Epithelial cell of prostate (primary cell): ENCODE measurements around the gene OR4F15.
"Not testable (repeated sequence)": the region's sequence is repeated elsewhere in the genome, so short reads cannot be mapped to it uniquely, and the experiment has no call there.

ENCODE experiments used
- DNase-seq: peaks from one replicate; pipeline ENCODE4 v3.0.0-alpha.2; 2011; ENCODE audit warnings: low read depth, low spot score
- H3K27ac ChIP-seq: fragments of 450-650 bp; 2 replicates; pipeline ENCODE4 v1.5.1; 2017; ENCODE audit warnings: mild to moderate bottlenecking

Gene OR4F15

GRCh38 chr15:101811902-101812301 is at the start of gene OR4F15:
TSS of gene OR4F15 (plus strand) at chr15:101812202. CDS start at chr15:101818187, 5,985 bp downstream.
- DNase-seq, result no peak
- H3K27ac ChIP-seq, result no peak within 1 kb of the TSS

- not testable (repeated sequence) for H3K27ac ChIP-seq, DNase-seq
Observed at GRCh38 chr15:101764669-101765339, 47.2 kb upstream of the OR4F15 start.

- H3K27ac ChIP-seq, DNase-seq: not testable (repeated sequence)
Observed at GRCh38 chr15:101765340-101765671, 46.7 kb upstream of the OR4F15 start.

GRCh38 chr15:101765772-101766456 is 46.1 kb upstream of the OR4F15 start:
- no peak for DNase-seq
- H3K27ac ChIP-seq, result no peak overlapping the region

- not testable (repeated sequence) for H3K27ac ChIP-seq, DNase-seq
Observed at GRCh38 chr15:101767083-101767640, 44.8 kb upstream of the OR4F15 start.

- no peak for DNase-seq
- H3K27ac ChIP-seq, result no peak overlapping the region
Observed at GRCh38 chr15:101772921-101773320, 39.1 kb upstream of the OR4F15 start.

GRCh38 chr15:101773496-101774100 is 38.4 kb upstream of the OR4F15 start:
- H3K27ac ChIP-seq, result no peak overlapping the region
- no peak for DNase-seq

GRCh38 chr15:101775136-101775535 is 36.9 kb upstream of the OR4F15 start:
- no peak overlapping the region for H3K27ac ChIP-seq
- no peak for DNase-seq

GRCh38 chr15:101778576-101778975 is 33.4 kb upstream of the OR4F15 start:
- not testable (repeated sequence) for H3K27ac ChIP-seq, DNase-seq

GRCh38 chr15:101780225-101780624 is 31.8 kb upstream of the OR4F15 start:
- DNase-seq, H3K27ac ChIP-seq: not testable (repeated sequence)

- no peak overlapping the region for H3K27ac ChIP-seq
- no peak for DNase-seq
Observed at GRCh38 chr15:101781928-101782327, 30.1 kb upstream of the OR4F15 start.

GRCh38 chr15:101784644-101785043 is 27.4 kb upstream of the OR4F15 start:
- DNase-seq, result no peak

GRCh38 chr15:101786422-101786821 is 25.6 kb upstream of the OR4F15 start:
- not testable (repeated sequence) for DNase-seq

More at GRCh38 chr15:101784644-101785043, 27.4 kb upstream of the OR4F15 start:
- H3K27ac ChIP-seq, result no peak overlapping the region

GRCh38 chr15:101788001-101788400 is 24.0 kb upstream of the OR4F15 start:
- H3K27ac ChIP-seq, result not testable (repeated sequence)

More at GRCh38 chr15:101786422-101786821, 25.6 kb upstream of the OR4F15 start:
- H3K27ac ChIP-seq, result not testable (repeated sequence)

GRCh38 chr15:101788503-101789269 is 23.3 kb upstream of the OR4F15 start:
- not testable (repeated sequence) for DNase-seq, H3K27ac ChIP-seq

More at GRCh38 chr15:101788001-101788400, 24.0 kb upstream of the OR4F15 start:
- not testable (repeated sequence) for DNase-seq

- not testable (repeated sequence) for DNase-seq, H3K27ac ChIP-seq
Observed at GRCh38 chr15:101790748-101791147, 21.3 kb upstream of the OR4F15 start.

GRCh38 chr15:101793981-101794380 is 18.0 kb upstream of the OR4F15 start:
- H3K27ac ChIP-seq, DNase-seq: not testable (repeated sequence)

GRCh38 chr15:101795455-101795854 is 16.5 kb upstream of the OR4F15 start:
- no peak for DNase-seq
- no peak overlapping the region for H3K27ac ChIP-seq

GRCh38 chr15:101799665-101800064 is 12.3 kb upstream of the OR4F15 start:
- H3K27ac ChIP-seq, result no peak overlapping the region
- no peak for DNase-seq

GRCh38 chr15:101801048-101801447 is 11.0 kb upstream of the OR4F15 start:
- no peak for DNase-seq
- H3K27ac ChIP-seq, result no peak overlapping the region
